Activated CD8-positive, alpha-beta memory T cell treated with anti-CD3 and anti-CD28 coated beads for 4 hours (primary cell): ENCODE measurements around the gene KIR3DL3.
"Not testable (repeated sequence)": the region's sequence is repeated elsewhere in the genome, so short reads cannot be mapped to it uniquely, and the experiment has no call there.

Source experiments
- DNase-seq, 2 donors: peaks; one replicate each; pipeline ENCODE4 v3.0.0-alpha.2; 2020; ENCODE audit warnings: low read depth in 2 of 2

Gene KIR3DL3

DNA sequence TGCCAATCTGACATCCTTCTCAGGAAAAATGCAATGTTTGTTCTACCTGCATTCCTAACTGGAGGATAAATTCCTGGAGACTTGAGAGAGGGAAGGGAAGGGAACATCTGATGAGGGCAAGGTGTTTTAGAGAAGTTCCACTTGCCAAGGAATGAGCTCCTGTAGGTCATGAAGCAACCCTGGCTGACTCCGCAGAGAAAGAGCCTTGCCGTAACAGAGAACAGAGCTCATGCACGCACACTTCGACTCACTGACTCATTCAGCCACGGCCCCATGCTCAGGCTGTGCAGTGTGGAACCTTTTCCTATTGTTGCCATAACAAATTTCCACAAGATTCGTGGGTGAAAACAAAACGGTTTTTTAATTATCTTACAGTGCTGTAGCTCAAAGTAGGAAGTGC lies 54.7 kb downstream of the KIR3DL3 start:
- not testable (repeated sequence) for DNase-seq

DNA sequence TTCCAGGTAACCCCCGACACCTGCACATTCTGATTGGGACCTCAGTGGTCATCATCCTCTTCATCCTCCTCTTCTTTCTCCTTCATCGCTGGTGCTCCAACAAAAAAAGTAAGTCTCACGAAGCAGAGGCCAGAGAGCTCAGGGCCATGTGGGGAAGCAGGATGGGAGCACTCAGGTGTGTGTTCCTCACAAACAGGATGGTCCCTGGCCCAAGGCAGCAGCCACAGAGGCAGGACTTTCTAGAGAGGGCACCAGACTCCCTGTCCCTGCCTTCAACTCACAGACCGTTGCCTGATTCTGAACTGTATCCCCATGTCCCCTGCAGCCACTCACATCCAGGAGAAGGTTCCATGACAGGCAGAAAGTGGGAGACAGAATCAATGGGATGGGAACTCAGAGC lies 58.7 kb downstream of the KIR3DL3 start:
- DNase-seq, result not testable (repeated sequence)
